Stimulated activated CD4-positive, alpha-beta T cell treated with anti-CD3 and anti-CD28 coated beads, Interleukin-15, amount 100 ng/mL, for 48 hours (primary cell): ENCODE measurements around the gene ALKAL2.

ENCODE experiments used
- DNase-seq, 2 donors: peaks; one replicate each; pipeline ENCODE4 v3.0.0-alpha.2; 2020; ENCODE audit warnings: low read depth in 2 of 2

The ALKAL2 gene

DNA sequence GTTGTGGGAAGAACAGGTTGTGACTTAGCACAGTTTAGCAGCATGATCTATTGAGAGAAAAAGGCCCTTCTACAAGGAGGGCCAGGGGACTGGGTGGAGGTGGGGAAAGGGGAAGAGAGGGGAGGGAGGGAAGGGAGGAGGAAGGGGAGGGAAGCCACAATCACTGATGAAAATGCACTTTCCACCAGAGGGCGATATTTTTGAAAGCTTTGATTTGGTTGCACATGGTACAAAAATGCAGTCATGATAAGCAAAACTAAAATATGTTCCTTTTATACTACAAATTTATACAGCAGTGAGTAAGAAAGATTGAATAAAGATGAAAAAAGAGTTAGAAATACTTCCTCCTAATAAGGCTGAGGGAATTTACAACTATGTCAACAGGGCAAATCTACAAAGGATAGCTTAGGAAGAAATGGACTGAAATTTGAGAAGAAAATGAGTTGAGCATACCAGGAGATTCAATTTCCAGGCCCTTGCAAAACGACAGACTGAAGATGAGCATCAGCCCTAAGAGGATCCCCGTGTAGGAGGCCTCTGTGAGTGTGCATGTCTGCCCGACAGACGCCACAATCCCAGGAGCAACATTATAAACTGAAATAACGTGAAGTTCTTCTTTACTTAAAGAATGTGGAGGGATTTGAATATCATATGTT lies 41.3 kb downstream of the ALKAL2 start:
- no peak for DNase-seq

DNA sequence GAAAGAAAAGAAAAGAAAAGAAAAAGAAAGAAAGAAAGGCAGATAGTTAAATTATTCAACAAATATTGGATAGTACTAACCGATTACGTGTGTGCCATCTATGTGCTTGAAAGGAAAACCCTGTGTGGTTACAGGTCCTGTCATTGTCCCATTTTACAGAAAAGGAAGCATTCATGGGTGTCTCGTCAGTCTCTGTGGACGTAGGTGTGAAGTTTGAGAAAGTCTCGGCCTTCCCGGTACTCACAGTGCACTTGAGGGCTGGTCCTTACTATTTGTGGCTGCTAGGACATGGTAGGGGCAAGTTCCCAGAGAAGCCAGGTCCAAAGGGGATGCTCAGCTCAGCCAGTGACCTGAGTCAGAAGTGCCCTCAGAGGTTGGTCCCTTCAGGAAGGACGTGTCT lies 43.3 kb downstream of the ALKAL2 start:
- DNase-seq: no peak

DNA sequence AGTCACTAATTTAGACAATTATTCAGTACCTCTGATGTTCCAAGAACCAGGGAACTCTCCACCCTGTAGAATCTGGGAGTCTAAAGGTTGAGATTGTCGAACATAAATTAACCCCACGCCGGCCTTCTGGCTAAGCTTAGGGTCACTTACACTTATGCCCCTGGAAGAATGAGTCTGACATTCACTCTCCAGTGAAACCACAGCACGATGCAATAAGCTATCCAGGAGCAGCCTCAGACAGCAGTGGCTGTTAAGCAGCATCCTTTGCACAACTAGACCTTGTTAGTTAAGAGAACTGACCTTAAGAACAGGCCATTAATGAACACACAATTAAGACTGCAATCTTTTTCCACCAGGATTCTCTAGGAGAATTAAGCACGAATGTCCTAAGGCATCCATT lies 49.0 kb downstream of the ALKAL2 start:
- DNase-seq: no peak

DNA sequence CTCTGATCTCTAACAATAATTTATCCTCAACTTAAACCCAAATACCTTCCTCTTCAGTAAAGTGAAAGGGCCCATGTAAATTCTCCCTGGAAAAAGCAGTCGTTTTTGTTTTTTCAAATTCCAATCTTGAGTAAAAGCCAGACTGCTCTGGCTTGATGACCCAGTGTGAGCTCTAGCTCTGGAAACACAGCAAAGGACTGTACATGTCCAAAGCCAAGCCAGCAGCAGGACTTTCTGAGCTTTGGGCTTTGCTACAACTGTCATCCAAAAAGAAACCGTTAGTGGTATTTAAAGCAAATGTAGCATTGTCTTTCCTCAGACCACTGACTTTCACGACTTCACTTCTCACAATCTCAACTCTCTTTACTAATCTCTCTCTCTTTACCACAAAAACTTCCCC lies 49.5 kb downstream of the ALKAL2 start:
- DNase-seq: no peak

DNA sequence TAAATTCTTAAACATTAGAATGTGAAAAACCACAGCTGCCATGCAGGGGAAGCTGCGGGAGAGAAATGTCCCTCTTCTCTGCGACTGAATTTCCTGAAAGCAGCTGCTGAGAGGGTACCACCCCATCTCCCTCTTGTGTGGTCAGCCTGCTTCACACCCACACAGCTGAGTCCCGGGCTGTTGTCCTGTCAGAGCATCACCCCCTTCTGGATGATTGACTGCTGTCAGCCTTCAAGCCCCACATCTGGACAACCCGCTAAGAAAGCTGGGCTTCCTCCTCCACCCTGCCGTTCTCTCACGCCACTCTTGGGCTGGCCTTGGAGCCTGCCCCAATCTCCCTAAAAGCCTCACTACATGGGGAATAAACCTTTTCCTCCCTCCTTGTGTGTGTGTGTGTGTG lies 50.0 kb downstream of the ALKAL2 start:
- DNase-seq: no peak

DNA sequence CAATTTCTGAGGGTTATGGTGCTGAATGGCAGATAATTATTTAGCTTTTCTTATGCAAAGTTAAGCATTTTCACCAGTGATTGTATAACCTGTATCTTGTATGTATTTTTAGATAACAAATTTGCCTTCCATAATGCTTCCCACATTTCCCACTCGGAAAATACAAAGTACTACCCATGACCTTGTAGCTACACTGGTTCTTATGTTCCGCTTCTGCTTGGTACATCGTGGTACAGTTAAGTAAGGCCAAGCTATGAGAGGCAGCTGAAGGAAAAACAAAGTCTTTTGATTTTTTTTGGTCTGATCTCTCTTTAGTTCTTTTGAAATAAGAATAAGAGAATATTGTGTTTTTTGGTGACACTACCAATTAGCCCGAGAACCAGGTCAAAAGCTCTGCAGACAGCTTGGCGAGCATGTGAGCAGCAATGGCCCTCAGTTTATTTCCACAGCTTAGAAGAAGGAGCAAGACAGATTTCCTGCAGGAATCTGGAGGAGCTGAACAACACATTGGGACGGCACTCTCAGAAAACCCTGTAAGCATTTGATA lies 50.8 kb downstream of the ALKAL2 start:
- no peak for DNase-seq

DNA sequence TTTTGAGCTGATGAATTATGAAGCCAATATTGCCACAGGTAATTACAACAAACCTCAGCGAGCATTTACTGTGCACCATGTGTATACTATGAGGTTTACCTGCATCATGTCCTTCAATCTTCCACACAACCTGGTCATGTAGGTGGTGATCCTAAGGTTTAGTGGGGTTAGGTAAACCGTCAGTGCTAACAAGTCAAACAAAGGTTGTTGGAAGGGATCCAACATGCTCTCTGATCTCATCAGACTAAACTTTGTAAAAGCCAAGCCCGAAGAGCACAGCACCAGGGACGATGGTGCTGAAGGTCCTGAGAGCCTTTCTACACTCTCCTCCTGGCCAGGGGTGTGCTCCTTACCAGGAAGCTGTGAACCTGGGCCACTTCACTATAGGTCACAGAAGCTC lies 53.5 kb downstream of the ALKAL2 start:
- DNase-seq: no peak

DNA sequence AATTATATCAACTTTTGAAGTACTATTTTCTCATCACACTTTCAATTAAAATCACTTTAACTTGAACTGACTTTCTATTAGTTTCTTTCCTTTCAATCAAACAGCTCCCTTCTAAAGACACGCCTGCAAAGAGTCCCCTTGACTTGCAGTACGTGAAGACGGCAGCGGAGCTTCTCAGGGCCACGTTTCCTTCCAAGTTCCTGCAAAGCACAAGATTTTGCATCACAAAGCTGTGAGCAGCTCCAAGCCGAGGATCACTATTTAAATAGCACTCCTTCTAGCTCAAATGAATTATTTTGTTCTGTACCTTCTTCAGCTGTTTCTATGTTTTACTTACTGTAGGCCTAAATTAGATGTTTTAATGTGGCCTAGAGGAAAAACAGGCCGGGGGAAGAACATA lies 54.9 kb downstream of the ALKAL2 start:
- DNase-seq: no peak

DNA sequence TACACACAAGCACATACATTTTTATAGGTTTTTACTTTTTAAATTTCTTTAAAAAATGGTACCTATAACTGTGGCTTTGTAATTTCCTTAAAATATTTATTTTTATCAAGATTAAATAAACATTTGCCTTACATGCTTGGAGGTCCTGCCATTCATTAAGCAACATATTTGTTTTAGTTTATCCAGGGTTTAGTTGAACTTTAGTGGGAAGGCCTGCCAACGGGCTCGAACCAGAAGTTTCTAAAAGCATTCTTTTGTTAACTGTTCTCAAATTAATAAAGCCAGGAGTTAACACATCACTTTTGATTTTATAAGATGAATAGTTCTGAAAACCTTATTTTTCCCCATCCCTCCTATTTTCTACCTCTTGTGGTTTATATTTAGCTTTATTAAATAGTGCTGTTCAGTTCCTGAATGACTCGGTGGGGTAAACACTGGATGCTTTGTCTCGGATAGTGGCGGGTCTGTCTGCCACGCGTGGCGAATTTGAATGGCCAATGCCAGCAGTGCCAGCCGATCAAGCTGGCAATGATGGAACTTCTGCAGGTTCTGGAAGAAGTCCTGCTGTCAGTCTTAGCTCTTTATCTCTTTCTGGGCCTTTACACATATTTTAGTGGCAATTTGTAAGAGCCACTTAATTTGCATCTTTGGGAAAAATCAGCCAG lies 56.2 kb downstream of the ALKAL2 start:
- DNase-seq: no peak
